ENCODE measurements around the gene BICD1.

Gene BICD1

DNA sequence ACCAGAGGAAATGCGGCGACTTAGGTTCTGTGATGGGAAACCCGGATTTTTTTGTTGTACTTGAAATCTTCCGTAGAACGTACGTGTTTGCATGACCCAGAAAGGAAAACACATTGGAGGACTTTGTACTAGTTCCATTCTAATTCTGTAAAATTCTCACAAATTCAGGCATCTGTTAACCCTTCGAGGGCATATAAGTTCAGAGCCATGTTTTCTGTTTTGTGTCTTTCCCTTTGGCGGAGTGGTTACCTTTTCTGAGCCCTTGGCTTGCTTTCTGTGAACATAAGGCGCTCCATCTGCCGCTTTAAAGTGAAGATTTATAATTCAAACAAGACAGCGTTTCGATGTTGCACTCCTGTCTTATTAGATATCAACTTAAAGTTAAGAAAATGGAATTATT lies 34.2 kb downstream of the BICD1 start:
- no peak overlapping the region for H3K4me3 ChIP-seq
- H3K27ac ChIP-seq: no peak overlapping the region
- H3K9me3 ChIP-seq (replicated peaks in 1 of 11): no peaks in the 10 kb centered on the region
- peaks cover 19 to 34% (median 24%) of the 10 kb centered on the region in 10 experiments; a peak in 19 of 20 replicates for H3K4me1 ChIP-seq
- H4K20me1 ChIP-seq: peaks cover 0 to 6% (median 0%) of the 10 kb centered on the region in 11 experiments; a peak in 4 of 22 replicates
- TF ChIP-seq Cebpa-rat (IDR thresholded peaks at IDR 0.05): no peak
- peak overlapping the region in 3 of 11 experiments; percentile 80 to 92 (median 85); a peak in 4 of 22 replicates for H3K4me2 ChIP-seq
- H3K9ac ChIP-seq: no peak overlapping the region
- H3K36me3 ChIP-seq: 0 out of 22 replicates have a peak, but pooled peaks cover 0 to 5% (median 0%) of the 10 kb centered on the region in 11 experiments
- H3K27me3 ChIP-seq: no peaks in the 10 kb centered on the region

DNA sequence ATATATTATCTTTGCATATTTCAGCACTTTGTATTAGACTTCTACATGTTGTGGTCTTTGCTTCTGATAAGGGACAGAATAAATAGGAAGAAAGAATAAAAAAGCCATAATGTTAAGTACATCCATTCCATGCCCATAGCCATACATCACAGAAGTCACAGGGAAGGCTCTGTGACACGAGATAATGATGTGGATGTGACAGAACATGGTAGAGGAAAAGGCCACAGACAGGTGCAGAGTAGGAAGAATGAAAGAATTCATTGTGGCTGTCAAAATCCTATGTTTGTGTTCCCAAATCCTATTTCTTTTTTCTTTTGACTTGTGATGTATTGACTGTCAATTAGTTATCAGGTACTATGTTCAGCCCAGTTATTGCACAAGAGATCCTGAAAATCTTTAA lies 38.4 kb downstream of the BICD1 start:
- Histone ChIP-seq H3K4me1 (peaks cover 7 to 16% (median 13%) of the 10 kb centered on the region in 10 experiments; a peak in 19 of 20 replicates), H3K4me3 (no peak overlapping the region), H3K9ac (no peak overlapping the region), H3K4me2 (no peak overlapping the region), H3K27ac (no peak overlapping the region), H3K27me3 (no peaks in the 10 kb centered on the region), H4K20me1 (peaks cover 0 to 6% (median 0%) of the 10 kb centered on the region in 11 experiments; a peak in 3 of 22 replicates), H3K9me3 (replicated peaks in 1 of 11) (peaks cover 0 to 17% (median 4%) of the 10 kb centered on the region in 11 experiments; a peak in 5 of 22 replicates), H3K36me3 (peaks cover 0 to 21% (median under 1%) of the 10 kb centered on the region in 11 experiments; a peak in 6 of 22 replicates)
- no peak for TF ChIP-seq Cebpa-rat (IDR thresholded peaks at IDR 0.05)

DNA sequence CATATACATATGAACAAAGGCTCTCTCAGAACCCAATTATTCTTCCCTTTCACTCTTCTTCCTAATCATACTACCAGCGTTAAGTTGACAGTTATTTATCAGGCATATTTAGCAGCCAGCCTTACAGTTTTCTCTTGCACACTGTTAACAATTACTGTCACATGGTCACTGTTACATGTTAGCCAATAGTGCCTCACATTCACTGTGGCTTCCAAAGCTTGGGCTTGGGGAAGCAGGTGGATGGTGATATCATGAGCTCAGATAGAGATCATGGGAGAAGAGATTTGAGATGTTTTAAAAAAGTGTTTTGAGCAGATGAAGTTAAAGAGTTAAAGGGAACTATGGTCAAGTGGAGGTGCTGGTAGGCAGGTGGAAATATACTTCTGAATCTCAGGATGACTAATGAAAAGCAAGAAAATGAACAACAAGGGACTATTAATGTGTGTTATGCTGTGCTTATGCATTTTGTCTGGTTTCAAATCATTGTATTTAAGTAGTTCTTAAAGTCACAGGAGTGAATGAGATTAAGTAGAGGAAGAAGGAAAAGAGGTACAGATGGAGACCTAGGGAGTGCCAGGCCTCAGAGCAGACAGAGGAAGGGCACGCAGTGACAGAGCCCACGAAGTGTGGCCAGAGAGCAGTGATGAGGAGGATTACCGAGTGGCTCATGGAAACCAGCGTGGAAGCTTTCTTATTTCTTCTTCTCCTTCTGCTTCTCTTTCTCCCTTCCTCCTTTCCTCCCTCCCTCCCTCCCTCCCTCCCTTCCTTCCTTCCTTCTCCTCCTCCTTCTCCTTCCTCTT lies 39.6 kb downstream of the BICD1 start:
- H3K27ac ChIP-seq: no peak overlapping the region
- H3K9me3 ChIP-seq (replicated peaks in 1 of 11): peaks cover 0 to 17% (median 4%) of the 10 kb centered on the region in 11 experiments; a peak in 5 of 22 replicates
- no peaks in the 10 kb centered on the region for H3K27me3 ChIP-seq
- H3K4me2 ChIP-seq: peak overlapping the region in 4 of 11 experiments; percentile 18 to 32 (median 26); a peak in 6 of 22 replicates
- peaks cover 0 to 11% (median 0%) of the 10 kb centered on the region in 11 experiments; a peak in 3 of 22 replicates for H4K20me1 ChIP-seq
- TF ChIP-seq Cebpa-rat (IDR thresholded peaks at IDR 0.05): no peak
- H3K9ac ChIP-seq: no peak overlapping the region
- H3K4me3 ChIP-seq: no peak overlapping the region
- H3K4me1 ChIP-seq: peaks cover 0 to 9% (median 8%) of the 10 kb centered on the region in 10 experiments; a peak in 13 of 20 replicates
- peaks cover 0 to 23% (median 0%) of the 10 kb centered on the region in 11 experiments; a peak in 6 of 22 replicates for H3K36me3 ChIP-seq

DNA sequence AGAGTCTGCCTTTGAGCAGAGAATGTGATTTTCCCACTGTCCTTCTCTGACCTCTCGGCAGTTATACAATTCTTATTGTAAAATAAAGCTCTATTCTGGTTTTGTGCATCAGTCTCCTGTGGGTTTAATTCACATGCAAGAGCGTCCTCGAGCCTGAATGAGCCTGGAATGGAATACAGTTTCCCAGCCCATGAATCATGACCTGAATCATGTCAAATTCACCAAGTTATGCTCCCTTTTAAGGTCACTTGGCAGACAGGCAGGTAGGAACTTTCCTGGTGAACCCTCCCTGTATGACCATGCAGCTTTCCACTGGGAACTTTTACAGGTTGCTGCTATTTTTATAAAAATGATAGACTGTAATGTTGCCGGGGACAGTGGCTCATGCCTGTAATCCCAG lies 41.7 kb downstream of the BICD1 start:
- no peak overlapping the region for H3K27ac ChIP-seq
- TF ChIP-seq Cebpa-rat (IDR thresholded peaks at IDR 0.05): no peak
- H3K9ac ChIP-seq: no peak overlapping the region
- peaks cover 0 to 17% (median 4%) of the 10 kb centered on the region in 11 experiments; a peak in 5 of 22 replicates for H3K9me3 ChIP-seq (replicated peaks in 1 of 11)
- no peaks in the 10 kb centered on the region for H3K27me3 ChIP-seq
- peaks cover 0 to 6% (median 0%) of the 10 kb centered on the region in 11 experiments; a peak in 2 of 22 replicates for H4K20me1 ChIP-seq
- no peak overlapping the region for H3K4me3 ChIP-seq
- H3K4me2 ChIP-seq: no peak overlapping the region
- H3K4me1 ChIP-seq: peaks cover 0 to 9% (median 8%) of the 10 kb centered on the region in 10 experiments; a peak in 13 of 20 replicates
- H3K36me3 ChIP-seq: peaks cover 0 to 23% (median 5%) of the 10 kb centered on the region in 11 experiments; a peak in 8 of 22 replicates

DNA sequence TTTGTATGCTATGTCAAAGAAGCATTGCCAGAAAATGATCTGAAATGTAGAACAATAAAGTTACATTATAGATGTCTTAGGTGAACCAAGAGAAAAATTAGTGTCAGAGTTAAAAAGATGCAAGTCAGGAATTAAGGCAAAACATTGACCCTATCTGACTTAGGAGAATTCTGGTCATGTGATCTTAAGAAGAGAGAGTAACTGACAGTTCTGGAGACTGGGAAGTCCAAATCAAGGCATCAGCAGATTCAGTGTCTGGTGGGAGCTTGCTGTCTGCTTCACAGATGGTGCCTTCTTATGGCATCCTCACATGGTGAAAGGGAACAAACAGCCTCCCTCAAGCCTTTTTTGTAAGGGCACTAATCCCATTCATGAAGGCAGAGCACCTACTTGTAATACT lies 42.8 kb downstream of the BICD1 start:
- TF ChIP-seq Cebpa-rat (IDR thresholded peaks at IDR 0.05): no peak
- Histone ChIP-seq H3K9ac (no peak overlapping the region), H3K4me3 (no peak overlapping the region), H3K27ac (no peak overlapping the region), H3K27me3 (no peaks in the 10 kb centered on the region), H3K9me3 (replicated peaks in 1 of 11) (peaks cover 0 to 17% (median 4%) of the 10 kb centered on the region in 11 experiments; a peak in 5 of 22 replicates), H3K4me1 (peaks cover 0 to 9% (median 8%) of the 10 kb centered on the region in 10 experiments; a peak in 13 of 20 replicates), H3K4me2 (no peak overlapping the region), H4K20me1 (peaks cover 0 to 6% (median 0%) of the 10 kb centered on the region in 11 experiments; a peak in 2 of 22 replicates), H3K36me3 (peaks cover 0 to 23% (median 7%) of the 10 kb centered on the region in 11 experiments; a peak in 8 of 22 replicates)

DNA sequence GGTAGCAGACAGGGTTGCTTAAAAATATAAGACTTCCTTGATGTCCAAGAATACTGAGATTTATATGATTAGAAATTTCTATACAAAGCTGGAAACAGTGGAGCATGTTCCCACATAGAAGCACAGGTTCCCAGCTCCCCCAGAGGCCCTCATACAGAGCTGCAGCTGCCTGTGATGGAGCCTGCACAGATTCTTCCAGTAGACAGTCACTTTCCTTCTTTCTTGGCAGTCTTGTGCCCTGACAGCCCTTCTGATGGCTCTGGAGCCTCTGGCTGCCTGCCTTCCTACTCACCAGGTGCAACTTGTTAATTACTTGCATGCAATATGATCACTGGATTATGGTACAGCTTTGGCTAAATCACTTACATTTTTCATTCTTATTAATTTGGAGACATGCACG lies 44.4 kb downstream of the BICD1 start:
- Histone ChIP-seq H3K9ac (no peak overlapping the region), H3K4me2 (no peak overlapping the region), H3K4me3 (no peak overlapping the region), H4K20me1 (peaks cover 0 to 9% (median 0%) of the 10 kb centered on the region in 11 experiments; a peak in 1 of 22 replicates), H3K4me1 (peaks cover 0 to 5% (median 5%) of the 10 kb centered on the region in 10 experiments; a peak in 13 of 20 replicates), H3K36me3 (peaks cover 0 to 23% (median 8%) of the 10 kb centered on the region in 11 experiments; a peak in 8 of 22 replicates), H3K27me3 (no peaks in the 10 kb centered on the region), H3K9me3 (replicated peaks in 1 of 11) (peaks cover 0 to 17% (median 4%) of the 10 kb centered on the region in 11 experiments; a peak in 5 of 22 replicates), H3K27ac (no peak overlapping the region)
- TF ChIP-seq Cebpa-rat (IDR thresholded peaks at IDR 0.05): no peak

DNA sequence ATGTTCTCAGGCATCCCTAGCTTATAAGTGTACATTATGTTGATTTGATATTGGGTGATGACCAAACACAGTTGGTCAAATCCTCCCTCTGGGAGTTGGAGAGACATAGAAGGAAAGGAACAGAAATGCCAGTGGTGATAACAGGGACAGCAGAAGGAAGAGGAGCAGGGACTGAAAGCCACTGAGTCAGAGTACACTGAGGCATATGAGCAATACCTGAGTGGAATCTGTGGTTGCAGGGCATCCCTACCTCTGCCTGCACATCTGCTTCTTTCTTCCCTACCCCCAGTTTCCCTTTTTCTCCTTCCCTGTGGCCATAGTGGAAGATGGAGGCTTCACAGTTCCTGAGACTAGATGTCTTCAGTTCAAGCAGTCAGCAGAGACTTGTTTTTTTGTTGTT lies 44.9 kb downstream of the BICD1 start:
- peaks cover 0 to 13% (median 0%) of the 10 kb centered on the region in 11 experiments; a peak in 1 of 22 replicates for H4K20me1 ChIP-seq
- no peak overlapping the region for H3K27ac ChIP-seq
- peaks cover 0 to 17% (median 4%) of the 10 kb centered on the region in 11 experiments; a peak in 5 of 22 replicates for H3K9me3 ChIP-seq (replicated peaks in 1 of 11)
- H3K4me1 ChIP-seq: peaks cover 0 to under 1% (median 0%) of the 10 kb centered on the region in 10 experiments; a peak in 2 of 20 replicates
- no peaks in the 10 kb centered on the region for H3K27me3 ChIP-seq
- no peak overlapping the region for H3K4me3 ChIP-seq
- H3K36me3 ChIP-seq: peaks cover 0 to 23% (median 11%) of the 10 kb centered on the region in 11 experiments; a peak in 8 of 22 replicates
- no peak overlapping the region for H3K9ac ChIP-seq
- no peak for TF ChIP-seq Cebpa-rat (IDR thresholded peaks at IDR 0.05)
- H3K4me2 ChIP-seq: no peak overlapping the region

DNA sequence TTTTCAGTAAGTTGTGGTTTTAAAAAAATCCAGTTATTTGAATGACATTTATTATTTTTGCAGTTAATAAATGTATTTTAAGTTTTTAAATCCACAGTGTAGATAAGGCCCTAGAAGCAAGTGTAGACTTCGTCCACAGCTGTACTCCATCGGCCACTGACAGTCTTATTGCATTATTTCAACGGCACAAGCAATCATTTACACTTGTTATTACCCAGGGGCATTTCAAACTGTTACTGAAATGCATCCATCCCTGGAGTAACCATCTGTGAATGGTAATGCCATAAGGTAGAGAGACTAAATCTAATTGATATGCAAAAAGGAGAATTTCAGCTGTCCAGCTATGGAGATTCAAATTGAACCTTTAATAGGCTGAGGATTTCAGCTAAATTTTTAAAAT lies 48.4 kb downstream of the BICD1 start:
- no peak for TF ChIP-seq Cebpa-rat (IDR thresholded peaks at IDR 0.05)
- H3K27ac ChIP-seq: no peak overlapping the region
- H3K9me3 ChIP-seq (replicated peaks in 1 of 11): 0 out of 22 replicates have a peak, but pooled peaks cover 0 to under 1% (median 0%) of the 10 kb centered on the region in 11 experiments
- H4K20me1 ChIP-seq: peaks cover 0 to 14% (median 0%) of the 10 kb centered on the region in 11 experiments; a peak in 1 of 22 replicates
- H3K27me3 ChIP-seq: no peaks in the 10 kb centered on the region
- H3K4me3 ChIP-seq: no peak overlapping the region
- H3K36me3 ChIP-seq: peaks cover 0 to 19% (median 6%) of the 10 kb centered on the region in 11 experiments; a peak in 7 of 22 replicates
- H3K9ac ChIP-seq: no peak overlapping the region
- H3K4me1 ChIP-seq: no peaks in the 10 kb centered on the region; a peak in 1 of 20 replicates
- H3K4me2 ChIP-seq: no peak overlapping the region
